Caco-2 (cell line): ENCODE measurements around the gene FAM221A. TPM values are rescaled to one million over a fixed set of nuclear protein-coding genes. Genes with fewer than 3 reads are reported as not detected.
"Not testable (repeated sequence)": the region's sequence is repeated elsewhere in the genome, so short reads cannot be mapped to it uniquely, and the experiment has no call there.

Source experiments
- BruUV-seq: library from RNA; stranded (reverse); fragments of 400-500 nt; replicated peaks from 2 replicates; lab custom pipeline; 2021; lab: Mats Ljungman, UMichigan
- CTCF ChIA-PET: fragments of 300-600 bp; sonication (Branson Sonifier 250); formaldehyde crosslinking; loops from one replicate; lab custom pipeline; 2022; ENCODE audit warnings: antibody characterized with exemption; lab: Charles Lee
- POLR2A ChIA-PET: fragments of 300-600 bp; sonication (Branson Sonifier 250); formaldehyde crosslinking; loops from one replicate; lab custom pipeline; 2022; ENCODE audit warnings: antibody characterized with exemption; lab: Charles Lee
- DNase-seq, 2 experiments: peaks; one replicate each; pipeline versions ENCODE4 v3.0.0 to v3.0.0-alpha.2; 2020 to 2022
- H3K27me3 ChIP-seq: replicated peaks from 2 replicates; pipeline ENCODE4 v1.6.0; 2011; ENCODE audit warnings: low read length; ENCODE audit not compliant: control insufficient read depth, insufficient read depth
- H3K36me3 ChIP-seq: 2 replicates; pipeline ENCODE4 v1.5.1; 2011; ENCODE audit warnings: low read length; ENCODE audit not compliant: control insufficient read depth, insufficient read depth
- H3K4me1 ChIP-seq: fragments of 250-450 bp; sonication (Bioruptor Pico); 2 replicates; pipeline ENCODE4 v1.5.1; 2020; ENCODE audit warnings: mild to moderate bottlenecking
- H3K4me3 ChIP-seq: 2 replicates; pipeline ENCODE4 v1.5.1; 2011; ENCODE audit warnings: low read depth, mild to moderate bottlenecking, control low read depth, low read length
- H3K9me3 ChIP-seq: fragments of 250-450 bp; sonication (Bioruptor Pico); 2 replicates; pipeline ENCODE4 v1.5.1; 2020; ENCODE audit warnings: mild to moderate bottlenecking, moderate library complexity
- H3K27ac Mint-ChIP-seq: one replicate; pipeline ENCODE4 v1.8.0; 2022; ENCODE audit warnings: mixed read lengths; ENCODE audit not compliant: unreplicated experiment
- H3K27me3 Mint-ChIP-seq: one replicate; pipeline ENCODE4 v1.8.0; 2022; ENCODE audit warnings: mixed read lengths; ENCODE audit not compliant: insufficient read depth, unreplicated experiment
- H3K36me3 Mint-ChIP-seq: one replicate; pipeline ENCODE4 v1.8.0; 2022; ENCODE audit warnings: mild to moderate bottlenecking, mixed read lengths; ENCODE audit not compliant: insufficient read depth, unreplicated experiment
- H3K4me1 Mint-ChIP-seq: one replicate; pipeline ENCODE4 v1.8.0; 2022; ENCODE audit warnings: low read depth, mixed read lengths; ENCODE audit not compliant: unreplicated experiment
- H3K4me3 Mint-ChIP-seq: one replicate; pipeline ENCODE4 v1.8.0; 2022; ENCODE audit warnings: mild to moderate bottlenecking, moderate library complexity, mixed read lengths; ENCODE audit not compliant: unreplicated experiment
- H3K9me3 Mint-ChIP-seq: one replicate; pipeline ENCODE4 v1.8.0; 2022; ENCODE audit warnings: mixed read lengths; ENCODE audit not compliant: unreplicated experiment
- CTCF ChIP-seq, 2 experiments: fragments of 200-600 bp in 1 of 2; IDR thresholded peaks; 1 replicate in 1 of 2; 2 replicates in 1 of 2; pipeline versions ENCODE4 v1.5.1 to v1.8.0; 2011 to 2022; ENCODE audit warnings: antibody characterized with exemption in 1 of 2, control low read depth in 1 of 2, inconsistent platforms in 1 of 2, low read depth in 1 of 2, low read length in 1 of 2, mild to moderate bottlenecking in 1 of 2, moderate library complexity in 1 of 2; ENCODE audit not compliant: insufficient read depth in 1 of 2, severe bottlenecking in 1 of 2, unreplicated experiment in 1 of 2
- intact Hi-C: fragments of 100-400 bp; cut with micrococcal nuclease; formaldehyde crosslinking; loops from one replicate; pipeline ENCODE4 v1.10.0; 2022; ENCODE audit not compliant: unreplicated experiment
- total RNA-seq: library from RNA; stranded (reverse); gene quantifications from 2 replicates; pipeline ENCODE4 v1.2.3, GENCODE V29; 2022

FAM221A gene
- total RNA-seq, 1 experiment from 2014 or later, result 19.1 TPM

GRCh38 chr7:23721456-23721855, 41.5 kb downstream of the FAM221A start:
- H3K4me1 Mint-ChIP-seq, result peaks cover 20% of the 10 kb centered on the region
- ChIA-PET POLR2A (no interaction called here), CTCF (no interaction called here)
- H3K36me3 Mint-ChIP-seq, result peaks cover 6% of the 10 kb centered on the region
- H3K4me3 Mint-ChIP-seq, result no peak overlapping the region
- Histone ChIP-seq H3K36me3 (no peaks in the 10 kb centered on the region), H3K4me1 (peaks cover 14% of the 10 kb centered on the region), H3K27me3 (no peaks in the 10 kb centered on the region), H3K4me3 (no peak overlapping the region), H3K9me3 (no peaks in the 10 kb centered on the region)
- H3K9me3 Mint-ChIP-seq, result no peaks in the 10 kb centered on the region
- DNase-seq, result no peak
- intact Hi-C loops, result no loop called here
- H3K27ac Mint-ChIP-seq, result no peak overlapping the region
- no TSS peak for BruUV-seq
- H3K27me3 Mint-ChIP-seq, result no peaks in the 10 kb centered on the region
- no peak for TF ChIP-seq CTCF (IDR thresholded peaks at IDR 0.05; ENCODE audit: insufficient read depth in 1 of 2, low read depth in 1 of 2, low read length in 1 of 2, severe bottlenecking in 1 of 2, unreplicated experiment in 1 of 2)

GRCh38 chr7:23722587-23723216, 42.7 kb downstream of the FAM221A start:
- H3K9me3 ChIP-seq, H3K27me3 Mint-ChIP-seq, H3K36me3 Mint-ChIP-seq, POLR2A ChIA-PET, H3K4me3 Mint-ChIP-seq, CTCF ChIA-PET, H3K27ac Mint-ChIP-seq, H3K4me3 ChIP-seq, DNase-seq, H3K27me3 ChIP-seq, intact Hi-C loops, H3K9me3 Mint-ChIP-seq, H3K36me3 ChIP-seq, BruUV-seq: not testable (repeated sequence)
- H3K4me1 ChIP-seq, result peaks cover 14% of the 10 kb centered on the region
- peaks cover 20% of the 10 kb centered on the region for H3K4me1 Mint-ChIP-seq

GRCh38 chr7:23724113-23724512, 44.1 kb downstream of the FAM221A start:
- H3K4me3 ChIP-seq, H3K4me3 Mint-ChIP-seq, H3K27me3 ChIP-seq, H3K36me3 Mint-ChIP-seq, intact Hi-C loops, H3K36me3 ChIP-seq, CTCF ChIA-PET, H3K9me3 ChIP-seq, H3K27me3 Mint-ChIP-seq, H3K9me3 Mint-ChIP-seq, POLR2A ChIA-PET, BruUV-seq, H3K27ac Mint-ChIP-seq: not testable (repeated sequence)
- DNase-seq, result peak; percentile 31 to 46
- peaks cover 14% of the 10 kb centered on the region for H3K4me1 ChIP-seq
- peaks cover 20% of the 10 kb centered on the region for H3K4me1 Mint-ChIP-seq

GRCh38 chr7:23742051-23742450, 62.1 kb downstream of the FAM221A start:
- Histone ChIP-seq H3K9me3 (peaks cover 9% of the 10 kb centered on the region), H3K4me1 (no peaks in the 10 kb centered on the region), H3K4me3 (no peak overlapping the region), H3K27me3 (no peaks in the 10 kb centered on the region), H3K36me3 (no peaks in the 10 kb centered on the region)
- Mint-ChIP-seq H3K36me3 (peaks cover 31% of the 10 kb centered on the region), H3K9me3 (peaks cover 29% of the 10 kb centered on the region), H3K27me3 (no peaks in the 10 kb centered on the region), H3K4me1 (no peaks in the 10 kb centered on the region), H3K4me3 (no peak overlapping the region), H3K27ac (no peak overlapping the region)
- DNase-seq, result no peak
- POLR2A ChIA-PET, result no interaction called here
- CTCF ChIA-PET, result no interaction called here
- BruUV-seq, result no TSS peak
- intact Hi-C loops, result no loop called here
- no peak for TF ChIP-seq CTCF (IDR thresholded peaks at IDR 0.05; ENCODE audit: insufficient read depth in 1 of 2, low read depth in 1 of 2, low read length in 1 of 2, severe bottlenecking in 1 of 2, unreplicated experiment in 1 of 2)
